Gastrocnemius medialis (tissue), 4 donors: ENCODE data around the gene NKX1-2.

Experiments used
- POLR2A ChIP-seq, 2 donors: fragments of 450-650 bp; IDR thresholded peaks; one replicate each; pipeline ENCODE4 v1.6.1; 2017; ENCODE audit warnings: antibody characterized with exemption in 2 of 2, mild to moderate bottlenecking in 2 of 2, moderate library complexity in 2 of 2
- TF ChIP-seq, protein P1 (sequence below), 5 experiments: fragments of 450-650 bp in 3 of 5; fragments of 200-600 bp in 2 of 5; sonication (generic) in 2 of 5; IDR thresholded peaks in 4 of 5; conservative IDR thresholded peaks in 1 of 5; 1 replicate in 4 of 5; 2 replicates in 1 of 5; pipeline ENCODE4 v1.5.1; 2016 to 2019; ENCODE audit warnings: antibody characterized with exemption in 5 of 5, mild to moderate bottlenecking in 3 of 5, moderate library complexity in 3 of 5

DNA sequence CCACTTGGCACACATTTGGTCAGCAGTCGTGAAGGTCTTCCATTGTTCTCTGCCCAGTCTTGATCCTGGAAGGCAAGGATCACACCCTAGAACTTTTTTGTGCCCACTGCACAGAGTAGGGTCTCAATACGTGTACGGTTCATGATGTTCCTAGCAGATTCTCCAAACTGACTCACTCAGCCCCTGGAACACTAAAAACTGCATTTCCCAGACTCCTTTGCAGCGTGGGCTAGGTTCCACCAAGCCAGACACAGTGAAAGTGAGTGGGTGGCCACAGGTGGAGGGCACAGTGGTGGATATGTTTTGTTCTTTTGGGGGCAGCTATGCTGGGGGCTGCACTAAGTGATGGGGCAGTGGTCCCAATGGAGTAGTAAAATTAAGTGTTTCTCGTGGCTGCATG is 10.3 kb upstream of the NKX1-2 start:
- TF ChIP-seq, protein P1, sequence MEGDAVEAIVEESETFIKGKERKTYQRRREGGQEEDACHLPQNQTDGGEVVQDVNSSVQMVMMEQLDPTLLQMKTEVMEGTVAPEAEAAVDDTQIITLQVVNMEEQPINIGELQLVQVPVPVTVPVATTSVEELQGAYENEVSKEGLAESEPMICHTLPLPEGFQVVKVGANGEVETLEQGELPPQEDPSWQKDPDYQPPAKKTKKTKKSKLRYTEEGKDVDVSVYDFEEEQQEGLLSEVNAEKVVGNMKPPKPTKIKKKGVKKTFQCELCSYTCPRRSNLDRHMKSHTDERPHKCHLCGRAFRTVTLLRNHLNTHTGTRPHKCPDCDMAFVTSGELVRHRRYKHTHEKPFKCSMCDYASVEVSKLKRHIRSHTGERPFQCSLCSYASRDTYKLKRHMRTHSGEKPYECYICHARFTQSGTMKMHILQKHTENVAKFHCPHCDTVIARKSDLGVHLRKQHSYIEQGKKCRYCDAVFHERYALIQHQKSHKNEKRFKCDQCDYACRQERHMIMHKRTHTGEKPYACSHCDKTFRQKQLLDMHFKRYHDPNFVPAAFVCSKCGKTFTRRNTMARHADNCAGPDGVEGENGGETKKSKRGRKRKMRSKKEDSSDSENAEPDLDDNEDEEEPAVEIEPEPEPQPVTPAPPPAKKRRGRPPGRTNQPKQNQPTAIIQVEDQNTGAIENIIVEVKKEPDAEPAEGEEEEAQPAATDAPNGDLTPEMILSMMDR (IDR thresholded peaks at IDR 0.05 in 4 of 5, conservative IDR thresholded peaks at IDR 0.05 in 1 of 5) = no peak
- TF ChIP-seq POLR2A (IDR thresholded peaks at IDR 0.05) = no peak
